BJ (cell line): ENCODE measurements around the gene JUP. TPM values are rescaled to one million over a fixed set of nuclear protein-coding genes. Genes with fewer than 3 reads are reported as not detected.

ENCODE experiments used
- CTCF ChIA-PET: fragments of 350-600 bp; formaldehyde crosslinking; extraction: SDS; loops from one replicate; lab custom pipeline; 2021; ENCODE audit warnings: antibody characterized with exemption, inconsistent platforms; lab: Yijun Ruan, JAX
- POLR2A ChIA-PET: fragments of 300-600 bp; sonication (Branson Sonifier 250); formaldehyde crosslinking; extraction: SDS; loops from one replicate; lab custom pipeline; 2021; ENCODE audit warnings: antibody characterized with exemption; lab: Charles Lee
- DNase-seq: peaks from one replicate; pipeline ENCODE4 v3.0.0-alpha.2; 2011; ENCODE audit warnings: low read depth
- H3K27me3 ChIP-seq: 2 replicates; pipeline ENCODE4 v1.6.0; 2011; ENCODE audit warnings: low read length; ENCODE audit not compliant: control insufficient read depth, insufficient read depth
- H3K36me3 ChIP-seq: 2 replicates; pipeline ENCODE4 v1.5.1; 2011; ENCODE audit warnings: low read length; ENCODE audit not compliant: control insufficient read depth, insufficient read depth
- H3K4me3 ChIP-seq: 2 replicates; pipeline ENCODE4 v1.5.1; 2011; ENCODE audit warnings: low read depth, mild to moderate bottlenecking, control low read depth, low read length
- polyA plus RNA-seq: library from polyadenylated mRNA; depleted of rRNA; stranded (reverse); fragments of >200 nt; gene quantifications from 2 replicates; pipeline ENCODE4 v1.2.3, GENCODE V29; 2011
- TF ChIP-seq, protein P1 (sequence below): IDR thresholded peaks from 2 replicates; pipeline ENCODE4 v1.5.1; 2011; ENCODE audit warnings: low read depth, mild to moderate bottlenecking, control low read depth, inconsistent platforms, low read length, moderate library complexity; ENCODE audit not compliant: insufficient read depth

JUP gene
- polyA plus RNA-seq, 1 experiment = 9.4 TPM

DNA sequence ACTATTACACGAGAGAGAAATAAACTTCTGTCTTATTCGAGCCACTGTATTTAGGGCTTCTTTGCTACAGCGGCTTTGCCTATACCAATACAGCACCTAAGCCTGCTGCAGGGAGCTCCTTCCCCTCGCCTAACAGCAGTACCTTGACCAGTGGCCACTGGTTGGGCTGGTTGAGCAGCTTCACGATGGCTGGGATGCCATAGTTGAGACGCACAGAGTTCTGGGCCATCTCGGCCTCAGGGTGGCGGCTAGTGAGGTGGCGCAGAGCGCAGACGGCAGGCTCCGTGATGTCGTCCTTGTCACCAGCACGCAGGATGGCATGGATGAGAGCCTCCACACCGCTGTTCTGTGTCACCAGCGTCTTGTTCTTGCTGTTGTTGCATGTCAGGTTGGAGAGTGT lies 23.7 kb downstream of the JUP start:
- no peaks in the 10 kb centered on the region for H3K27me3 ChIP-seq
- peaks cover 18% of the 10 kb centered on the region for H3K36me3 ChIP-seq
- ChIA-PET CTCF (interaction anchor here (1.1 to 1.2 kb wide), 2 partner anchors 25 to 67 kb away, joined by 3 read pairs; no protein-coding TSS in a partner anchor), POLR2A (no interaction called here)
- no peak overlapping the region for H3K4me3 ChIP-seq
- TF ChIP-seq, protein P1, sequence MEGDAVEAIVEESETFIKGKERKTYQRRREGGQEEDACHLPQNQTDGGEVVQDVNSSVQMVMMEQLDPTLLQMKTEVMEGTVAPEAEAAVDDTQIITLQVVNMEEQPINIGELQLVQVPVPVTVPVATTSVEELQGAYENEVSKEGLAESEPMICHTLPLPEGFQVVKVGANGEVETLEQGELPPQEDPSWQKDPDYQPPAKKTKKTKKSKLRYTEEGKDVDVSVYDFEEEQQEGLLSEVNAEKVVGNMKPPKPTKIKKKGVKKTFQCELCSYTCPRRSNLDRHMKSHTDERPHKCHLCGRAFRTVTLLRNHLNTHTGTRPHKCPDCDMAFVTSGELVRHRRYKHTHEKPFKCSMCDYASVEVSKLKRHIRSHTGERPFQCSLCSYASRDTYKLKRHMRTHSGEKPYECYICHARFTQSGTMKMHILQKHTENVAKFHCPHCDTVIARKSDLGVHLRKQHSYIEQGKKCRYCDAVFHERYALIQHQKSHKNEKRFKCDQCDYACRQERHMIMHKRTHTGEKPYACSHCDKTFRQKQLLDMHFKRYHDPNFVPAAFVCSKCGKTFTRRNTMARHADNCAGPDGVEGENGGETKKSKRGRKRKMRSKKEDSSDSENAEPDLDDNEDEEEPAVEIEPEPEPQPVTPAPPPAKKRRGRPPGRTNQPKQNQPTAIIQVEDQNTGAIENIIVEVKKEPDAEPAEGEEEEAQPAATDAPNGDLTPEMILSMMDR = no peak
- no peak for DNase-seq

DNA sequence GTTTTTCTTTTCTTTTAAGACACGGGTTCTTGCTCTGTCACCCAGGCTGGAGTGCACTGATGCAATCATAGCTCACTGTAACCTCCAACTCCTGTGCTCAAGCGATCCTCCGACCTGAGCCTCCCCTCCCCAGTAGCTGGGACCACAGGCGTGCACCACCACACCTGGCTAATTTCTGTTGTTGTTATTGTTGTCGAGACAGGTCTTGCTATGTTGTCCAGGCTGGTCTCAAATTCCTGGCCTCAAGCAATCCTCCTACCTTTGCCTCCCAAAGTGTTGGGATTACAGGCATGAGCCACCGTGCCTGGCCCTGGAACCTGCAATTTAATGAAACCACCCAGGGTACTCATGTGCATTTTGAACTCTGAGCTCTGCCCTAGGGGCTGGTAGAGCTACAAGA lies 24.1 kb downstream of the JUP start:
- POLR2A ChIA-PET = no interaction called here
- CTCF ChIA-PET = interaction anchor here (1.1 to 1.2 kb wide), 2 partner anchors 25 to 67 kb away, joined by 3 read pairs; no protein-coding TSS in a partner anchor
- no peak for DNase-seq
- TF ChIP-seq, protein P1 = no peak
- H3K27me3 ChIP-seq = no peaks in the 10 kb centered on the region
- H3K36me3 ChIP-seq = peaks cover 19% of the 10 kb centered on the region
- H3K4me3 ChIP-seq = no peak overlapping the region

DNA sequence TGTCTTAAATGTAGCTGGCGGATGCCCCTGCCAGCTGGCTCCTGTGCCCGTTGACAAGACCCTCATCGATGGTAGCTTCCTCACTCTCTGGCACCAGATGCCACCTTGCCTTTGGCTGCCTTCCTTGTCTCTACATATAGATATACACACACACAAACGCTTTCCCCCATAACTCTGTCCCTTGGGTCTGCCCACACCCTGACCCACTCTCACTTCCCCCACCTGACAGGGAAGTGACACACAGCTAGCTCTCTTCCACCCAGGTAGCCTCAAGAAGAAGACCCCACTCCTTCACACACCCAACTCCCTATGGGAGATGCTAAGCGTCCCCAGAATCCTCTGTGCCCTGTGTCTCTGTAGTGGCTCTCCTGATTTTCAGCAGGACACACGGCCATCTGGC lies 25.6 kb downstream of the JUP start:
- POLR2A ChIA-PET = no interaction called here
- CTCF ChIA-PET = interaction anchor here (1.2 kb wide), 1 partner anchor 23 kb away, joined by 3 read pairs; no protein-coding TSS in a partner anchor
- H3K27me3 ChIP-seq = no peaks in the 10 kb centered on the region

DNA sequence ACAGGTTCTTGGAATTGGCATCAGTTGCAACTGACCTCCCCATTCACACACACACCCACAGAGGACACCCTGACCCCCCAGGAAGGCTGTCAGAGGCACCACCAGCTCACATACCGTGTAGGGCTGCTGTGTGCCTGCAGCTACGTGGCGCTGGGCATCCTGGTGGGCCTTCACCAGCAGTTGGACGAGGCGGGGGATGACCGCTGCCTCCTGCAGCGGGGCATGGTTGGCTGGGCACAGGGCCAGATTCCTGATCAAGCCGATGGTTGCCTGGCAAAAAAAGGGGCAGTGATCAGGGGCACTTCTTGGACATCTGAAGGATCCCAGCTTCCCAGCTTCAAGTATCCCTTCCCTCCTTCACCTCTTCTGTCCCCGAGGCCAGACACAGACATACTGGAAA lies 27.9 kb downstream of the JUP start:
- TF ChIP-seq, protein P1 = no peak
- Histone ChIP-seq H3K27me3 (no peaks in the 10 kb centered on the region), H3K4me3 (no peak overlapping the region), H3K36me3 (peaks cover 10% of the 10 kb centered on the region)
- no peak for DNase-seq
- CTCF ChIA-PET = interaction anchor here (1.1 to 1.4 kb wide), 2 partner anchors 15 to 28 kb away, joined by 3 to 5 read pairs; partner anchors contain the start of gene JUP
- POLR2A ChIA-PET = no interaction called here

More for the DNA sequence above, 25.6 kb downstream of the JUP start:
- no peak for DNase-seq
- Histone ChIP-seq H3K36me3 (peaks cover 18% of the 10 kb centered on the region), H3K4me3 (no peak overlapping the region)
- TF ChIP-seq, protein P1 = no peak

DNA sequence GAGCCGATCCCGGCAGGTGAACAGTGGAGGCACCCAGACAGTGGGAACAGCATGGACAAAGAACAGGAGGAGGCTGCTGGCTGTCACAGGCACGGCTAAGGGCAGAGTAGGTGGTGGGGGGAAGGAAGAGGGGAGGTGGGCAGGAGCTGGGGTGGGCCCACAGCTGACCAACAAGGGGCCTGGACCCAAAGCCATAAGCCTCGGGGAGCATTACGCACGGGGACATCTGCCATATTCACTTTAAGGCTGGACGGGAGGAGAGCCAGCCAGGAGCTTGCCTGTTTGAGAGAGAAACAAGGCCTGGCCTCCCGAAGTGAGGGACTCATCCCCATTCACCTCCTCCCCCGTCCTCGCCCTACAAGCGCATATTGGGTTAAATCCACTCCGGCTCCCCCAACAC lies 32.4 kb downstream of the JUP start:
- ChIA-PET POLR2A (no interaction called here), CTCF (interaction anchor here (0.5 to 2.3 kb wide), 3 partner anchors 16 to 276 kb away, joined by 3 to 7 read pairs (median 3); no protein-coding TSS in a partner anchor)
- no peak for DNase-seq

More for the DNA sequence above, 32.4 kb downstream of the JUP start:
- peaks cover 7% of the 10 kb centered on the region for H3K36me3 ChIP-seq
- no peaks in the 10 kb centered on the region for H3K27me3 ChIP-seq
- H3K4me3 ChIP-seq = no peak overlapping the region
- TF ChIP-seq, protein P1 = no peak
